GM19099 (cell line): ENCODE results near the gene EXOC3L1.

Source experiments
- POLR2A ChIP-seq: IDR thresholded peaks from 3 replicates; pipeline ENCODE4 v1.6.1; 2011; ENCODE audit warnings: low read depth; ENCODE audit not compliant: insufficient read length; ENCODE audit errors: extremely low read depth

EXOC3L1 gene

DNA sequence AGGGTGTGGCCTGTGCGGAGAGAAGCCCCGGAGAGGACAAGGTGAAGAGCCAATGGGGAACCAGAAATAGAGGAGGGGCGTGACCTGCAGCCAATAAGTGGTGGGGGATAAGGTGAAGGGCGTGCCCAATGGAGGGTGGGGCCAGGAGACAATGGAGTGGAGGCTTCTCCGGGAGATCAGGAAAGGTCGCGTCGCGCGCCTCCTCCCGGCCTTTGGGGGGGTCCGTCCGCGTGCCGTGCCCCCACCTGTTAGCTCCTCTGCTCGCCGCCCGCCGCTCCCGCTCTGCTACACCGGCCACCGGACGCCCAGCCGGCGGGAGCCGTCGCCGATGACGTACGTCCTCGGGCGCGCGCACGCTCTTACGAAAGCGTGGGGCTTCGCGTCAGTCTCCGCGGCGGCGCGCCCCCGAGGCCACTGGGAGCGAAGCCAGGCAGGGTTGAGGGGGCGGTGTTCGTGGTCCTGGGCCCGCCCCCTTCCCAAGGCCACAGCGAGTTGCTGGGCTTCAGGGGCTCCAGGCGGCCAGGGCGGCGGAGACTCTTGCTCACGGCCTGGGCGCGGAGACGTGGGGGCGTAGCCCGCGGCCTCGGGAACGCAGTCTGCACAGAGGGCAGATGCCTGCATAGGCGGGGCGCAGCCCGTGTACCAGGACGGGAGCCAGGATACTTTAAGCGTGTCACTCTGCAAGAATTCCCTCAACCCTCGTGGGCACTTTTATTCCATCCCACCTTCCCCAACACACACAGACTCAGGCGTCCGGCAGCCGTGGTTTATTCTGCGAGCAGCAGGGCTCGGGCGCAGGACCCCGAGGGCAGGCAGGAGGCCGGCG is 6.1 kb downstream of the EXOC3L1 start, which contains the start of gene MATCAP1:
Gene MATCAP1, minus strand, starts transcription at position 337 of the 826 bp plus-strand sequence. CDS start 3,353 bp downstream, outside the sequence.
- TF ChIP-seq POLR2A, result peak; percentile 67

DNA sequence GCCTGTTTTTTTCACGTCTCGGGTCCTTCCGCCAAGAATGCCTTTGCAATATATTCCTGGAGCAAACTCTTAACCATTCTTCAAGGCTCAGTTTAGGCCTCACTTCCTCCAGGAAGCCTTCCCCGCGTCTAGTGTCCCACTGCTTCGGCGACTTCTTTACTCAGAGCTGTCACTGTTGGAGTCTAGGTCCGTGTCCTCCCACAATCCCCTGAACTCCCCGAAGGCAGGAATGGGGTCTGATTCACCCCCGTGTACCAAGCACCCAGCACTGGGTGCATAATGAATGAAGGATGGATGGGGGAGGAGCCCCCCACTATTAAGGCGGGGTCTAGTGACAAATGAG is 6.7 kb downstream of the EXOC3L1 start:
- TF ChIP-seq POLR2A, result no peak

DNA sequence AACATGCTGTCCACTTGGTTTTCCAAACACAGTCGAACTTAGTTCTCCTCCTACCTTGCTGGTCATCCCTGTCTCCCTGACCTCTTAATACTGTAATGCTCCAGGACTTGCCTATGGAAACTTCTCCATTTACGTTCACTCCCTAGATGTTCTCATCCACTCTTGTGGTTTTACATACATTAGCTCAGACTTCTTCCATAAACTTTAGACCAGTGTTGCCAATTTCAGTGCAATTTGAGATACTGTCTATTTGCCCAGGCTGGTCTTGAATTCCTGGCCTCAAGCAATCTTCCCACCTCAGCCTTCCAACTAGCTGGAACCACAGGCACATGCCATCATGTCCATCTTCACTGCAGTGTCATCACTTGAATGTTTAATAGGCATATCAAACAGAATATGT is 7.6 kb downstream of the EXOC3L1 start:
- no peak for TF ChIP-seq POLR2A

DNA sequence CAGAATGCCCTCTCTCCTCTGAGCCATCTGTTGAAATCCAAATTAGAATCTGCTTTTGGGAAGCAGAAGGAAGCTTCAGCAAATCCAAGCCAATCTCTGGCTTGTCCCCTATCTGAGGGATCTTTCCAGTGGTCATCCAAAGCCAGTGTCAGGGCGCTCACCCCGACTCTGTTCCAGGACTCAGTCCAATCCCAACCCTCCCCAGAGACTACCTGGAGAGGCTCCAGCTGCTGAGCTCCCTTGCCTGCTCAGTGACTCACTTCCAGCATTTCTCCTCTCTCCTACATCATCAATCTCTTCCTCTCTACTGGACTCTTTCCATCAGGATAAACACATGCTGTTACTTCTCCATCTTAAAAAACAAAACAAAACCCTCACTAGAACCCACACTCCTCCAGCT is 8.6 kb downstream of the EXOC3L1 start:
- TF ChIP-seq POLR2A, result no peak

DNA sequence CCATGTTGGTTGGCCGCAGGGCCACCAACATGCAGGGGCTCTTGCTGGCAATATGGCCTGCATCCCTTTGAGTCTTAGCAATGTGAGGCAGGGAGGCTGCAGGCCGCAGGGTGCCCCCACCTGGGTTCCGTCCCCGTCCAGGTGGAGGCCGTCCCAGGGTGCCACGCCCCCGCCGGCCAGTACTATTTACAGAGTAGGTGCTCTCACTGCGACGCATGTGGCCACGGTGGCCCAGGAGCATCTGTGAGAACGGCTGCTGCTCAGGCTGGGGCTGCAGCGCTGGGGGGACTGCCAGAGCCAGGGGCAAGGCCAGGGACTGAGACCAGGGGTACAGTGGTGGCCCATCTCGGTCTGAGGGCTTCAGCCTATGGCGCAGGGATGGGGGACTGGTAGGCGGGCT is 9.8 kb downstream of the EXOC3L1 start:
- no peak for TF ChIP-seq POLR2A

DNA sequence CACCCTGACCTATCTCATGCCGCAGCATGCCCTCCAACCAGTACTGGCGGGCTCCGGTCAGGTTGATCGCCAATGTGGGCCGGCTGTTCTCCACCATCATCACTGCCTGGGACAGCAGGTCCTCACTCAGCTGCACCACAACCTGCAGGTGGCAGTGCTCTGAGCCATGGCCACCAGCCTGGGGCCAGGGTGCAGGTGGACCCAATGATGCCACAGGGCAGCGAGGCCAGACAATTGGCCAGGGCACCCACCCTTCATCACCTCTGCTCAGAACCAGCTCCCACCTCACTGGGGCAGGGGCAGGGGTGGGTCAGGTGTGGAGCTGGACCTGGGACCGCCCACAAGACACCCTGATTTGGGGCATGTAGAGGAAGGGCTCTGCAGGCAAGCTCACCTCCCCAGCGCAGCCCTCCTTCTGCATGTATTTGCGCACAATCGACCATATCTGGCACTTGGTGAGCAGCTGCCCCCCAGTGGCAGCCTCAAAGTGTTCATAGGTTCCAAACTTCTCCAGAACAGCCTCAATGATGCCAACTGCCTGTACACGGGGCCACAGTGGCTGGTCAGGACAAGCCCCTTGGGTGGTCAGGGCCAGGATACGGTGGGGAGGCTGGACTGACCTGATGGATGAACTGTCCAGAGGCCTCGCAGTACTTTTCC is 10.4 kb downstream of the EXOC3L1 start:
- TF ChIP-seq POLR2A, result no peak

DNA sequence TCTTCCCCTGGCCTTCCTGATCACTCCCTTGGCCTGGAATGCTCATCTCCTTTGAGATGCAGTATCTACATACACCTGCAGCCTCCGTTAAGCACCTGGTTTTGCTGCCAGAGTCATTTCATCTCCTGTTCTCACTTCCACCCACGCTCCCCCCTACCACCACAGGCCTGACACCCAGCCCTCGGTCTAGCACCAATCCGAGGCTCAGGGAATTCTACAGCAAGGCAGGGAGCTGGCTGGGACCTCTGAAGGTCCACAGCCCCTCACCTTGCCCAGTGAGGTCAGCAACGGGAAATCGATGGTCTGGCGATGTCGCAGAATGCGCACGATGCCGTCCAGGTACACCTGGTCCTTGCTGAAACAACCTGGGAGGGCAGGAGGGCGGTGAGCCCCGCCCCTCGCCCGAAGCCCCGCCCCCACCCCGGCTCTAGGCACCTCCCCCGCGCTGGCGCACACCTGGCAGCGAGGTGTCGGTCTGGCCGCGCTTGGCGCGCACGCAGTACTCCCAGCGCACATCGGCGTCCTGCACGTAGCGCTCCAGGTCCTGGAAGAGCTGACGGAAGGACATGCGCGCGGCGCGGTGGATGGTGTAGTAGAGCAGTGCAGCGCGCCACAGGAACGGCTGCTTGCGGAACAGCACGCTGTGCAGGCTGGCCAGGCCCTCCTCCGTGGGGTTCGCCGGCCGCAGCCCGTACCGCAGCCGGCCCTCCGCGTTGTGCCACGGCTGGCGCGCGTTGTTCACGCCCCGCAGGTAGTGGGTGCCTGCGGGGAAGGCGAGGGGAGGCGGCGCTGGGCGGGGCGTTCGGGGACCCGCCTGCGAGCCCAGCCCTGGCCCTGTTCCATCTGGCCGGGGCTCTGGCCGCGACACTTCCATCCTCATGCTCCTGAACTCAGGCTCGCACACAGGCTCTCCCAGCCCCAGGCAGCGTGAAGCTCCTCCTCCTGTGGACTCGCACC is 11.9 kb downstream of the EXOC3L1 start:
- TF ChIP-seq POLR2A, result no peak

DNA sequence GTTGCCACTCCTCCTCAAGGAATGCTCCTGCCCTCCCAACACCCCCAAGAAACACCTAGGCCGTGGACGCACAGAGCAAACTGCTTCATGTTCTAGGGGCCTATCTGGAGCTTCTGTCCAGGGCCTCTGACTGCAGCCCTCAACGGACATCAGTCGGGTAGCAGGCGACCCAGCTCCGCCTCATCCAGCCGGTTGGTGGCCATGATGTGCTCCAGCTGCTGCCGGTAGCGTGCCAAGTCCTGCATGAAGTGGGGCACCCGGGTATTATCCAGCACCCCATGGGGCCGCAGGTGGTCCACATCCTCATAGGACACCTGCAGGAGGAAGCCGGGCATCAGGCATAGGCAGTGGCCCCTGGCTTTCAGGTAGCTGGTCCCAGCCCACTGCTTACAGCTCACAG is 13.3 kb downstream of the EXOC3L1 start:
- no peak for TF ChIP-seq POLR2A

DNA sequence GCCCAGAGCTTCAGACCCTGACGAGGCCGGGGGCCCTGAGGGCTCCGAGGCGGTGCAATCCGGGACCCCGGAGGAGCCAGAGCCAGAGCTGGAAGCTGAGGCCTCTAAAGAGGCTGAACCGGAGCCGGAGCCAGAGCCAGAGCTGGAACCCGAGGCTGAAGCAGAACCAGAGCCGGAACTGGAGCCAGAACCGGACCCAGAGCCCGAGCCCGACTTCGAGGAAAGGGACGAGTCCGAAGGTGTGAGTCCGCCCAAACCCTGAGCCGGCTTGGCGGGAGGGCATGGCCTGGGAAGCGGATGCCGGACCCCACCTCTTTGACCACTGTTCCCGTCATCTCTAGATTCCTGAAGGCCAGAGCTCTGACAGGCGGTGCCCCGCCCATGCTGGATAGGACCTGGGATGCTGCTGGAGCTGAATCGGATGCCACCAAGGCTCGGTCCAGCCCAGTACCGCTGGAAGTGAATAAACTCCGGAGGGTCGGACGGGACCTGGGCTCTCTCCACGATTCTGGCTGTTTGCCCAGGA is 15.2 kb downstream of the EXOC3L1 start:
- TF ChIP-seq POLR2A, result no peak

DNA sequence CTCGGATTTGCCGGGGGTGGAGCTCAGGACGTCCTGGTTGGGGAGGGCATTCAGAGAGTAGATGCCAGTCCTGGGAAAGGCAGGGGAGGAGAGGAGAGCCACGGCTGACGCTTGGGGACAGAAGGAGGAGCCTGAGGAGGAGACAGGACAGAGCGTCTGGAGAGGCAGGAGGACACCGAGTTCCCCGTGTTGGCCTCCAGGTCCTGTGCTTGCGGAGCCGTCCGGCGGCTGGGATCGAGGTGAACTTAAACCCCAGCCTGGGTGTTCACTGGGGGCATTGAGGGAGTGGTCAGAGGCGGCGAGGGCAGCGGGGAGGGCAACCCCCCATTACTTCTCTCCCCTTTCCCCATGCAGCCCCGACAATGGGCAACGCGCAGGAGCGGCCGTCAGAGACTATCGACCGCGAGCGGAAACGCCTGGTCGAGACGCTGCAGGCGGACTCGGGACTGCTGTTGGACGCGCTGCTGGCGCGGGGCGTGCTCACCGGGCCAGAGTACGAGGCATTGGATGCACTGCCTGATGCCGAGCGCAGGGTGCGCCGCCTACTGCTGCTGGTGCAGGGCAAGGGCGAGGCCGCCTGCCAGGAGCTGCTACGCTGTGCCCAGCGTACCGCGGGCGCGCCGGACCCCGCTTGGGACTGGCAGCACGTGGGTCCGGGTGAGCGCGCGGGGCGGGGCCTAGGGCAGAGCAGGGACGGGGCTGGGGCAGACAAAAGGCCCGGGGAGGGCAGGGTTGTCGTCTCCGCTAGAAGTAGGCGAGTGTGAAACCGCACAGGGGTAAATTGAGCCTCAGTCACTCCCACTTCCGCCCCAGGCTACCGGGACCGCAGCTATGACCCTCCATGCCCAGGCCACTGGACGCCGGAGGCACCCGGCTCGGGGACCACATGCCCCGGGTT is 15.9 kb downstream of the EXOC3L1 start:
- no peak for TF ChIP-seq POLR2A

DNA sequence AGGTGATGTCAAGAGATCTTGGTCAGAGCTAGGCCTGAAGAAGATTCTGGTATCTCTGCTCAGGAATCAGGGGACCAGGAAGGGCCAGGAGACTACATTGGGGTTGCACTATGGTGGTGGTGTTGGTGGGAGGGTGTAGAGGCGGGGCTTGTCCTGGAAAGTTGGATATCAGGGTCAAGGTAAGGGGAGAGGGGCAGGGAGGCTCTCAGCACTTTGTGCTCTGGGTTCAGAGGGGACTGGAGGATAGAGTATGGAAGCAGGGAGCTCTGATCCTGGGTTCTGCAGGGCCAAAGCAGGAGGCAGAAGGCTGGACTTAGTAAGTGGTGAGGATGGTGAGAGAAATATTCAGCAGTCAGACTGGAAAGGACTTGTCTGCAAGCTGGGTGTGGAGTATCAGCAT is 16.6 kb downstream of the EXOC3L1 start:
- no peak for TF ChIP-seq POLR2A

DNA sequence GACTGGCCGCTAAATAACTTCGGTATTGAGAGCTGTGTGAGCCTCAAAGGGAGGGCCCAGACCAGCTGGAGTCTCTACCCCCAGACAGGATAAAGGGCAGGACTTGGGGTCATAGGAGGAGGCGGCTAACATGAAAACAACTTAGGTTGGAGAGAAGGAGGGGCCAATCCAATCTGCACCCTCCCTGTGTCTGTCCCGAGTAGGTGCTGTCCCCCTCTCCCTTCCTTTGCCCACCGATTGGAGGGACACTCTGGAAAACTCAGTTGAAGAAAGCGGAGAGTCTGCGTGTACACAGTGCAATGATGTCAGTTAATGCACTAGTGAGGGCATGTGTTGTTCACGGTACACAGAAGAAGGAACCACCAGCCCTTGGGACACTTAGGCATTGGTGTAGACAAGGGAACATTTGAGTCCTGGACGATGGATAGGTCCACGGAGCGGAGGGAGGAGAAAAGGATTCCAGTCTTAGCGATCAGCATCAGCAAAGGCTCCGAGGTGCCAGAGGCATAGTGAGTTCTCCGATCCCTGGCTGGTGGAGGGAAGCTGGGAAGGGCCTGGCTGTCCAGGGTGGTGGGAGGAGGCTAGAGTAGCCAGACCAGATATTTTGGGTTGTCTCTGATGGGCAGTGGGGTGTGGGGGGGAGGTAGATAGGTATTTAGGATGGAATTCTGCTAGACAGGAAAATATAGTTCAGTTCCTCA is 18.8 kb downstream of the EXOC3L1 start:
- no peak for TF ChIP-seq POLR2A

DNA sequence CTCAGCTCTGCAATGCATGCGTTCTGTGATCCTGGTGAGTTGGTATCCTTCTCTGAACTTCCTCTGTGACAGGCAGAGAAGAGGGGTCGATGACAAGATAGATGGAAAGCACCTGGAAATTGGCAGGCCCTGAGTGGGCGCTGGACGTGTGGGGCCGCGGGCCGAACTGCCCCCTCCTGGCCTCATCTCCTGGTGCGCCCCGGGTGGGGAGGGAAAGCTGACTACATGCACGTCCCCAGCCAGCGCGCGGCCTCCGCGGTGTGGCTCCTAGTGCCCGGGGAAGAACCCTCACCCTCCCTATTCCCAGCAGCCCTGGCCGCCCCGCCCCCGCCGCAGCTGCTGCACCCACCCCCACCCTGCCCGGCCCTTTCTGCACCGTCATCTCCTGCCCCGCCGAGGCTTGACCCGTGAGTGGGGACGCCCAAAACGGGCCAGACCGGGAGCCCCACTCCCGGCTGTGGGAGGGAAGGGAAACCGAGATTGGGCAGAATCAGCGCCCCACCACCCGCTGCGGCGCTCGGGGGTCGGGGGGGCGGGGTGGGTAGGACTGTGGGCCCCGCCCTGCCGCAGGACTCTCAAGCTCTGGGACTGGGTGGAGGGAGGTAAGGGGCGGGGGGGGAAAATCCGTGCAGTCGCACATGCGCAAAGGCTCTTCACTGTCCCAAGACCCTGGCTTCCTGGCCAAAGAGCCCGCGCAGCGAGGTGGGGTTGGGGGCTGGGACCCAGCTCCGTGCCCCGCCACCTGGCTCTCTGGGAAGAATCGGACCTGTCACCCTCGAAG is 19.6 kb downstream of the EXOC3L1 start, which contains the start of gene NOL3:
Gene NOL3, plus strand, starts transcription at position 371 of the 781 bp plus-strand sequence.
- peak; percentile 39 for TF ChIP-seq POLR2A

DNA sequence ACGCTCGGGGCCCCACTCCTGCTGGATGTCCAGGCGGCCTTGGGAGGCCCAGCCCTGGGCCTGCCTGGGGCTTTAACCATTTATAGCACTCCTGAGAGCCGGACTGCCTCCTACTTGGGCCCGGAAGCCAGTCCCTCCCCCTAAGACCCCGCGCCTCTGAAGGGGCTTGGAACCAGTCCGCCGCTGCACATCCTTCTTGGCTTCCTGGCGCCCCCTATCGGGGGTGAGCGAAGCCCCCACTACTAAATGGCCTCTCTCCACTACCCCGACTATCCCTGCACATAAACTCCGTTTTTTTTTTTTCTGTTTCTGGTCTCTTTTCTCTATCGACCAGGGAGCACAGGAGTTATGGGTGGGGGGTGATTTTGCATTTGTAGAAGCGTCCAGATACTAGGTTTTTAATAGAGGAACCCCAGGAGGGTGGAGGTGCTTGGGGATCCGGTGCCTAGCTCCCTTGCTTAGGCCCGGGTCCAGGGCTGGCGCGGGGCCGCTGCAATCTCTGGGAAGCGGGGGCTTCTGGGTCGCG is 20.2 kb downstream of the EXOC3L1 start:
- TF ChIP-seq POLR2A, result no peak
